ENCODE data around the gene INMT. TPM values are rescaled to one million over a fixed set of nuclear protein-coding genes. Genes with fewer than 3 reads are reported as not detected.

The INMT gene
- total and polyA plus RNA-seq, 10 of the 15 experiments (the other 5 are each of a cell fraction or from before 2014, with no cell fraction given), result 0.03 to 0.20 (median 0.10) TPM; not detected in 7

- intact Hi-C loops (cut with micrococcal nuclease; ENCODE audit: unreplicated experiment), result no loop called here
- no peak overlapping the region for H3K27ac ChIP-seq (ENCODE audit: control insufficient read depth, insufficient read depth)
- no peaks in the 10 kb centered on the region for H3K9me3 ChIP-seq (replicated peaks; ENCODE audit: control insufficient read depth, insufficient read depth, low read length)
- ChIA-PET POLR2A (no interaction called here), CTCF (interaction anchor here (1.3 kb wide), 1 partner anchor 196 kb away, joined by 5 read pairs; no protein-coding TSS in a partner anchor), SMC1A (ENCODE audit: uncharacterized antibody, unreplicated experiment) (interaction anchor here (1.0 kb wide), 1 partner anchor 9 kb away, joined by 4 read pairs; no protein-coding TSS in a partner anchor), RAD21 (ENCODE audit: unreplicated experiment) (interaction anchor here (1.0 kb wide), 1 partner anchor 12 kb away, joined by 3 read pairs; no protein-coding TSS in a partner anchor)
- no peak for FAIRE-seq
- DNase-seq (ENCODE audit: low read depth, low spot score), result no peak
- H3K36me3 ChIP-seq (ENCODE audit: control insufficient read depth in 2 of 2, insufficient read depth in 2 of 2, low read length in 1 of 2), result no peaks in the 10 kb centered on the region; a peak in 1 of 4 replicates
- ATAC-seq, result no peak; the same call in 2 of the 3 replicates
- WGBS (ENCODE audit: insufficient coverage, insufficient replicate concordance, low lambda C conversion rate, missing lambda C conversion rate), result 47% methylated on average over 1 of the region's 1 CpG
- no peaks in the 10 kb centered on the region for H3K4me1 ChIP-seq (ENCODE audit: control insufficient read depth, insufficient read depth, low read length)
- H4K20me1 ChIP-seq (ENCODE audit: control insufficient read depth, insufficient read depth), result no peaks in the 10 kb centered on the region
- H3K79me2 ChIP-seq (ENCODE audit: control insufficient read depth, insufficient read depth, low read length), result no peaks in the 10 kb centered on the region
- no peak overlapping the region for H2AFZ ChIP-seq (ENCODE audit: control insufficient read depth, low read depth, low read length)
- no peak for TF ChIP-seq KDM1A (IDR thresholded peaks at IDR 0.05; ENCODE audit: borderline replicate concordance)
- TF ChIP-seq YY1 (IDR thresholded peaks at IDR 0.05; ENCODE audit: low read depth, low read length), result no peak
- no peak for TF ChIP-seq NR2C1 (IDR thresholded peaks at IDR 0.05)
- no peak for TF ChIP-seq ETV6 (conservative IDR thresholded peaks at IDR 0.05 in 1 of 2, IDR thresholded peaks at IDR 0.05 in 1 of 2; ENCODE audit: borderline replicate concordance in 1 of 2, low read depth in 1 of 2)
- no peak for TF ChIP-seq ZNF24 (IDR thresholded peaks at IDR 0.05)
- TF ChIP-seq ZSCAN29 (IDR thresholded peaks at IDR 0.05), result no peak
- TF ChIP-seq HSF1 (IDR thresholded peaks at IDR 0.05; ENCODE audit: low read depth, low read length), result no peak
- TF ChIP-seq NR2F1 (conservative IDR thresholded peaks at IDR 0.05), result no peak
- TF ChIP-seq SMAD1 (IDR thresholded peaks at IDR 0.05; ENCODE audit: low read depth, partially characterized antibody), result no peak
- no peak for TF ChIP-seq LARP7 (IDR thresholded peaks at IDR 0.05)
- TF ChIP-seq TARDBP (IDR thresholded peaks at IDR 0.05; ENCODE audit: borderline replicate concordance), result no peak
- no peak for TF ChIP-seq ASH2L (IDR thresholded peaks at IDR 0.05; ENCODE audit: borderline replicate concordance, low read depth)
- no peak for TF ChIP-seq IRF3 (IDR thresholded peaks at IDR 0.05)
- TF ChIP-seq CREB1 (IDR thresholded peaks at IDR 0.05; ENCODE audit: low read depth), result no peak
- no peak for TF ChIP-seq BACH1 (IDR thresholded peaks at IDR 0.05; ENCODE audit: borderline replicate concordance)
- no peak for TF ChIP-seq NKRF (conservative IDR thresholded peaks at IDR 0.05)
- no peak for TF ChIP-seq MXI1 (IDR thresholded peaks at IDR 0.05; ENCODE audit: low read depth, low read length)
- no peak for TF ChIP-seq SREBF2 (IDR thresholded peaks at IDR 0.05; ENCODE audit: low read length)
- no peak for TF ChIP-seq MTA2 (IDR thresholded peaks at IDR 0.05; ENCODE audit: low read depth)
- no peak for TF ChIP-seq MEF2A (IDR thresholded peaks at IDR 0.05; ENCODE audit: insufficient read depth, low read depth, low read length)
- H3K4me3 ChIP-seq, result no peak overlapping the region
- no peaks in the 10 kb centered on the region for H3K27me3 ChIP-seq (replicated peaks in 1 of 2; ENCODE audit: control insufficient read depth in 2 of 2, insufficient read depth in 2 of 2, low read length in 1 of 2)
- no peak overlapping the region for H3K4me2 ChIP-seq (ENCODE audit: control insufficient read depth, insufficient read depth)
- in situ Hi-C loops (cut with MboI), result no loop called here
- H3K9ac ChIP-seq (ENCODE audit: control insufficient read depth, insufficient read depth, low read length), result no peak overlapping the region
- BruUV-seq (replicated peaks), result no TSS peak
Measured at GRCh38 chr7:30787486-30787885, 35.6 kb downstream of the INMT start.
